Hepatocyte (in vitro differentiated cells): ENCODE measurements around the gene C2orf78. TPM values are rescaled to one million over a fixed set of nuclear protein-coding genes. Genes with fewer than 3 reads are reported as not detected.

Experiments
- DNase-seq: peaks from one replicate; pipeline ENCODE4 v3.0.0-alpha.2; 2016; ENCODE audit warnings: low spot score
- H2AFZ ChIP-seq: fragments of 200-600 bp; sonication (generic); 2 replicates; pipeline ENCODE4 v1.6.0; 2016; ENCODE audit warnings: antibody characterized with exemption, mild to moderate bottlenecking
- H3K27ac ChIP-seq: fragments of 200-600 bp; sonication (generic); 2 replicates; pipeline ENCODE4 v1.5.1; 2016; ENCODE audit warnings: mild to moderate bottlenecking
- H3K27me3 ChIP-seq: fragments of 200-600 bp; sonication (generic); 2 replicates; pipeline ENCODE4 v1.6.1; 2016
- H3K36me3 ChIP-seq: fragments of 200-600 bp; sonication (generic); replicated peaks from 2 replicates; pipeline ENCODE4 v1.5.1; 2016; ENCODE audit warnings: low read depth; ENCODE audit not compliant: insufficient read depth
- H3K4me1 ChIP-seq: fragments of 200-600 bp; sonication (generic); 2 replicates; pipeline ENCODE4 v1.5.1; 2016; ENCODE audit warnings: mild to moderate bottlenecking, moderate library complexity; ENCODE audit not compliant: insufficient read depth
- H3K4me2 ChIP-seq: fragments of 200-600 bp; sonication (generic); 2 replicates; pipeline ENCODE4 v1.6.0; 2016
- H3K4me3 ChIP-seq: fragments of 200-600 bp; sonication (generic); 2 replicates; pipeline ENCODE4 v1.5.1; 2016; ENCODE audit warnings: mild to moderate bottlenecking
- H3K79me2 ChIP-seq: fragments of 200-600 bp; sonication (generic); 2 replicates; pipeline ENCODE4 v1.6.0; 2017; ENCODE audit warnings: mild to moderate bottlenecking
- H3K9me2 ChIP-seq: fragments of 200-600 bp; sonication (generic); replicated peaks from 2 replicates; pipeline ENCODE4 v1.6.0; 2017; ENCODE audit warnings: mild to moderate bottlenecking; ENCODE audit not compliant: insufficient read depth
- H3K9me3 ChIP-seq: fragments of 200-600 bp; sonication (generic); 2 replicates; pipeline ENCODE4 v1.5.1; 2016; ENCODE audit warnings: low read depth, mild to moderate bottlenecking
- H4K20me1 ChIP-seq: fragments of 200-600 bp; sonication (generic); 2 replicates; pipeline ENCODE4 v1.6.0; 2016; ENCODE audit warnings: mild to moderate bottlenecking; ENCODE audit not compliant: insufficient read depth, poor library complexity, severe bottlenecking
- EZH2 ChIP-seq: fragments of 200-600 bp; sonication (generic); IDR thresholded peaks from 2 replicates; pipeline ENCODE4 v1.6.1; 2016; ENCODE audit warnings: antibody characterized with exemption, mild to moderate bottlenecking, borderline replicate concordance
- EZH2phosphoT487 ChIP-seq: fragments of 200-600 bp; sonication (generic); IDR thresholded peaks from one replicate; pipeline ENCODE4 v1.6.1; 2018; ENCODE audit warnings: antibody characterized with exemption, mild to moderate bottlenecking, low read depth, moderate library complexity; ENCODE audit not compliant: unreplicated experiment, severe bottlenecking
- WGBS: methylation state at CpG from one replicate; pipeline ENCODE4 v1.1.6; 2016; ENCODE audit warnings: low lambda C conversion rate; ENCODE audit errors: missing lambda C conversion rate; 5-methylcytosine and 5-hydroxymethylcytosine counted together
- polyA plus RNA-seq: library from polyadenylated mRNA; unstranded; fragments of >200 nt; fragmentation: Nextera tagmentation; extraction: Ambion mirVana; gene quantifications from 2 replicates; pipeline ENCODE4 v1.2.1, GENCODE V29; 2016
- total RNA-seq: library from RNA; depleted of rRNA; stranded (reverse); fragments of >200 nt; gene quantifications from 2 replicates; pipeline ENCODE4 v1.2.3, GENCODE V29; 2014
- TF ChIP-seq, protein P1 (sequence below): fragments of 200-600 bp; sonication (generic); IDR thresholded peaks from 2 replicates; pipeline ENCODE4 v1.5.1; 2016; ENCODE audit warnings: antibody characterized with exemption, mild to moderate bottlenecking; ENCODE audit not compliant: poor library complexity

The C2orf78 gene
- total and polyA plus RNA-seq, 2 experiments from 2014 or later, result not detected

DNA sequence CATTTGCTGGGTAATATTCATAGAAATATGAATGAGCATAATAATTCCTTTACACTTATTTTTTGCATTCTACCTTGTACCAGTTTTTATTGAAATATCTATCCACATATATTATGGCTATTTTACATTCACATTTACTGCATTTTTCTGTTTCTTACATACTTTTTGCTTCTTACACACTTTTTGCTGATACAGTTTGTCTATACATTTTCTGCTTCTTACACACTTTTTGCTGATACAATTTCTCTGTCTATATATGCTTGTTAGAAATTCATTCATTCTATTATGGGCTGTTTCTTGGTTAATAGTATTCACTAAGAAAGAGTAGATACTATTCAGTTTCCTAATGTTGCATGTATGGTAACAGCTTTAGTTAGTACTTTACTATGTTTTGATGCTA, 27.9 kb downstream of the C2orf78 start:
- H3K9me3 ChIP-seq, result no peaks in the 10 kb centered on the region
- H2AFZ ChIP-seq, result no peak overlapping the region
- TF ChIP-seq EZH2 (no peak), EZH2phosphoT487 (no peak)
- TF ChIP-seq, protein P1, sequence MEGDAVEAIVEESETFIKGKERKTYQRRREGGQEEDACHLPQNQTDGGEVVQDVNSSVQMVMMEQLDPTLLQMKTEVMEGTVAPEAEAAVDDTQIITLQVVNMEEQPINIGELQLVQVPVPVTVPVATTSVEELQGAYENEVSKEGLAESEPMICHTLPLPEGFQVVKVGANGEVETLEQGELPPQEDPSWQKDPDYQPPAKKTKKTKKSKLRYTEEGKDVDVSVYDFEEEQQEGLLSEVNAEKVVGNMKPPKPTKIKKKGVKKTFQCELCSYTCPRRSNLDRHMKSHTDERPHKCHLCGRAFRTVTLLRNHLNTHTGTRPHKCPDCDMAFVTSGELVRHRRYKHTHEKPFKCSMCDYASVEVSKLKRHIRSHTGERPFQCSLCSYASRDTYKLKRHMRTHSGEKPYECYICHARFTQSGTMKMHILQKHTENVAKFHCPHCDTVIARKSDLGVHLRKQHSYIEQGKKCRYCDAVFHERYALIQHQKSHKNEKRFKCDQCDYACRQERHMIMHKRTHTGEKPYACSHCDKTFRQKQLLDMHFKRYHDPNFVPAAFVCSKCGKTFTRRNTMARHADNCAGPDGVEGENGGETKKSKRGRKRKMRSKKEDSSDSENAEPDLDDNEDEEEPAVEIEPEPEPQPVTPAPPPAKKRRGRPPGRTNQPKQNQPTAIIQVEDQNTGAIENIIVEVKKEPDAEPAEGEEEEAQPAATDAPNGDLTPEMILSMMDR, result no peak
- H3K79me2 ChIP-seq, result no peaks in the 10 kb centered on the region
- no peaks in the 10 kb centered on the region for H3K36me3 ChIP-seq
- DNase-seq, result no peak
- H3K27me3 ChIP-seq, result peaks cover 12% of the 10 kb centered on the region
- H3K4me1 ChIP-seq, result no peaks in the 10 kb centered on the region
- H3K4me3 ChIP-seq, result no peak overlapping the region
- no peaks in the 10 kb centered on the region for H4K20me1 ChIP-seq
- H3K27ac ChIP-seq, result no peak overlapping the region
- H3K4me2 ChIP-seq, result no peak overlapping the region
- H3K9me2 ChIP-seq, result no peaks in the 10 kb centered on the region

DNA sequence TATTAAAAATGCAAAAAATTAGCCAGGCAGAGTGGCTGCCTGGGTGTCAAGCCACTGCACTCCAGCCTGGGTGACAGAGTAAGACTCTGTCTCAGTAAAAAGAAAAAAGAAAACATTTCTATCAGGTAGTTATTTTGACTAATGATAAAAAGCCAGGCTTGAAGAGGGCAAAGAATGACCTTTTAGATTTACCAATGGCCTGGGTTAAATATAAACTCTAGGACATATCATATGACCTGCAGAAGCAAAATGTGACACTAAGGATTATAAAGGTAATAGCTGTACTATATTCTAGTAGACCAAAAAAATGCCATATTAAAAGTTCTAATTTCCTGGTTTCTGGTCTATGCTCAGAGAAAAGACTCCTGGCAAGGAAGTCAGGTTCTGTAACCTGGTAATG, 28.7 kb downstream of the C2orf78 start:
- no peak overlapping the region for H3K4me3 ChIP-seq
- H3K9me2 ChIP-seq, result no peaks in the 10 kb centered on the region
- no peak overlapping the region for H3K4me2 ChIP-seq
- H3K9me3 ChIP-seq, result no peaks in the 10 kb centered on the region
- no peak overlapping the region for H2AFZ ChIP-seq
- TF ChIP-seq EZH2 (no peak), EZH2phosphoT487 (no peak)
- TF ChIP-seq, protein P1, result no peak
- H3K36me3 ChIP-seq, result no peaks in the 10 kb centered on the region
- H3K79me2 ChIP-seq, result no peaks in the 10 kb centered on the region
- H3K27me3 ChIP-seq, result peaks cover 12% of the 10 kb centered on the region
- H3K4me1 ChIP-seq, result no peaks in the 10 kb centered on the region
- DNase-seq, result no peak
- H3K27ac ChIP-seq, result no peak overlapping the region
- H4K20me1 ChIP-seq, result no peaks in the 10 kb centered on the region

DNA sequence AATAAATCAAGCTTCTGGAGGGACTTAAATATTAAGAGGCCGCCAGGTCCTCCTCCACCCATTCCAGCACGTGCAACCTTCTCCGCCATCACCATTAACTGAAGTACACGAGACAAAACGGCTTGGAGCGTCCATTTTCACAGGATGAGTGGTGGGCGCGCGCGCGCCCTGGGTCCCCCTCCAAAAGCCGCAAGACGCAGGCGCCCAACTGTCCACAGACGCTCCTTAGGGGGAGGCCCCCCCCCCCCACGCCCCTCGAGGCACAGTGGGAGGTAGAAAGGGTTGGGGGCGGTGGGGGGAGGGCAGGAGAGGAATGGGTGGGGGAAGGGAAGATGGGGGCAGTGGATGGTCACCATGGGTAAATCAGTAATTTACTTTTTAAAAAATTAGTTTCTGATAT, 34.3 kb downstream of the C2orf78 start:
- TF ChIP-seq, protein P1, result no peak
- TF ChIP-seq EZH2 (no peak), EZH2phosphoT487 (no peak)

DNA sequence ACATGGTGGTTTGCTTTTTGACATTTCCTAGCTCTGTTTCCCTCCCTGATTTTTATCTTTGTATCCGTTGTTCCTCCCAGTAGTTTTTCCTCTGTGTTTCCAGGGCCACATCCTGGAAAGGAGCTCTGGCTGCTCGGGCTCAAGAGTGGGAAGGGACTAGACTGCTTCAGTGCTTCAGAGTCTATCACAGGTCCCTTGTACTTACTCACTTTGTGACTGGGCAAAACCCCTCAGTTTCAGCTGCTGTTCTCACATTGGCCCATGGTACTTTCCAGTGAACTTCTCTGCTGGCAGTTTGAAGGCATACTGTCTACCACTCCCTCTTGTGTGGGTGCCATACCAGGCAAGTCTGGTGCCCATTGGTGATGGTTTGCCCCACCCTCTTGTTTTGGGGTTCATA, 37.2 kb downstream of the C2orf78 start:
- Histone ChIP-seq H3K9me3 (no peaks in the 10 kb centered on the region), H3K4me2 (no peak overlapping the region), H3K9me2 (no peaks in the 10 kb centered on the region), H4K20me1 (no peaks in the 10 kb centered on the region), H3K36me3 (no peaks in the 10 kb centered on the region), H3K27ac (no peak overlapping the region), H3K79me2 (no peaks in the 10 kb centered on the region), H3K4me3 (no peak overlapping the region), H2AFZ (no peak overlapping the region), H3K27me3 (peaks cover 10% of the 10 kb centered on the region), H3K4me1 (no peaks in the 10 kb centered on the region)
- no peak for DNase-seq
- TF ChIP-seq EZH2, result no peak
- TF ChIP-seq, protein P1, result no peak
- no peak for TF ChIP-seq EZH2phosphoT487
- WGBS, result 56% methylated on average over 2 of the region's 2 CpGs

More for the DNA sequence above, 34.3 kb downstream of the C2orf78 start:
- 94% methylated on average over 15 of the region's 18 CpGs for WGBS
- Histone ChIP-seq H3K9me3 (no peaks in the 10 kb centered on the region), H3K4me2 (no peak overlapping the region), H2AFZ (no peak overlapping the region), H3K9me2 (no peaks in the 10 kb centered on the region), H3K4me3 (no peak overlapping the region), H3K27me3 (peaks cover 21% of the 10 kb centered on the region), H4K20me1 (no peaks in the 10 kb centered on the region), H3K79me2 (no peaks in the 10 kb centered on the region), H3K27ac (no peak overlapping the region), H3K4me1 (no peaks in the 10 kb centered on the region), H3K36me3 (no peaks in the 10 kb centered on the region)
- no peak for DNase-seq
